ENCODE measurements around the gene SLC16A10.
"Not testable (repeated sequence)": the region's sequence is repeated elsewhere in the genome, so short reads cannot be mapped to it uniquely, and the experiment has no call there.

The SLC16A10 gene

GRCh38 chr6:111192911-111193555 lies 105.7 kb downstream of the SLC16A10 start:
- Mint-ChIP-seq H3K36me3 (ENCODE audit: low read depth) (no peaks in the 10 kb centered on the region), H3K9me3 (peaks cover 12% of the 10 kb centered on the region)
- no peak for DNase-seq (ENCODE audit: low spot score)

GRCh38 chr6:111195656-111196055 lies 108.4 kb downstream of the SLC16A10 start:
- H3K4me3 Mint-ChIP-seq: no peak overlapping the region
- H3K27me3 Mint-ChIP-seq (ENCODE audit: low read depth): no peaks in the 10 kb centered on the region
- H3K27ac Mint-ChIP-seq: no peak overlapping the region
- no peak for DNase-seq (ENCODE audit: low spot score)
- no peaks in the 10 kb centered on the region for H3K36me3 Mint-ChIP-seq (ENCODE audit: low read depth)
- peaks cover 2% of the 10 kb centered on the region for H3K4me1 Mint-ChIP-seq (ENCODE audit: low read depth)
- peaks cover 12% of the 10 kb centered on the region for H3K9me3 Mint-ChIP-seq

More at GRCh38 chr6:111192911-111193555, 105.7 kb downstream of the SLC16A10 start:
- no peak overlapping the region for H3K4me3 Mint-ChIP-seq
- no peaks in the 10 kb centered on the region for H3K27me3 Mint-ChIP-seq (ENCODE audit: low read depth)
- no peaks in the 10 kb centered on the region for H3K4me1 Mint-ChIP-seq (ENCODE audit: low read depth)
- H3K27ac Mint-ChIP-seq: no peak overlapping the region

- Mint-ChIP-seq H3K4me1 (ENCODE audit: low read depth) (peaks cover 7% of the 10 kb centered on the region), H3K4me3 (no peak overlapping the region), H3K36me3 (ENCODE audit: low read depth) (no peaks in the 10 kb centered on the region), H3K9me3 (no peaks in the 10 kb centered on the region), H3K27ac (no peak overlapping the region), H3K27me3 (ENCODE audit: low read depth) (no peaks in the 10 kb centered on the region)
- no peak for DNase-seq (ENCODE audit: low spot score)
Observed at GRCh38 chr6:111198841-111199240, 111.5 kb downstream of the SLC16A10 start.

GRCh38 chr6:111199935-111200334 lies 112.6 kb downstream of the SLC16A10 start:
- no peak overlapping the region for H3K4me3 Mint-ChIP-seq
- no peaks in the 10 kb centered on the region for H3K9me3 Mint-ChIP-seq
- H3K27me3 Mint-ChIP-seq (ENCODE audit: low read depth): no peaks in the 10 kb centered on the region
- no peaks in the 10 kb centered on the region for H3K36me3 Mint-ChIP-seq (ENCODE audit: low read depth)
- H3K27ac Mint-ChIP-seq: no peak overlapping the region
- H3K4me1 Mint-ChIP-seq (ENCODE audit: low read depth): peaks cover 7% of the 10 kb centered on the region
- DNase-seq (ENCODE audit: low spot score): no peak

- H3K4me3 Mint-ChIP-seq: no peak overlapping the region
Observed at GRCh38 chr6:111200350-111201243, 113.3 kb downstream of the SLC16A10 start.

GRCh38 chr6:111201244-111201554 lies 113.9 kb downstream of the SLC16A10 start:
- H3K4me3 Mint-ChIP-seq: no peak overlapping the region
- peaks cover 7% of the 10 kb centered on the region for H3K4me1 Mint-ChIP-seq (ENCODE audit: low read depth)
- H3K36me3 Mint-ChIP-seq (ENCODE audit: low read depth): no peaks in the 10 kb centered on the region
- no peaks in the 10 kb centered on the region for H3K27me3 Mint-ChIP-seq (ENCODE audit: low read depth)
- no peak for DNase-seq (ENCODE audit: low spot score)
- H3K27ac Mint-ChIP-seq: no peak overlapping the region
- no peaks in the 10 kb centered on the region for H3K9me3 Mint-ChIP-seq

More at GRCh38 chr6:111200350-111201243, 113.3 kb downstream of the SLC16A10 start:
- H3K4me1 Mint-ChIP-seq (ENCODE audit: low read depth): peaks cover 7% of the 10 kb centered on the region
- H3K36me3 Mint-ChIP-seq (ENCODE audit: low read depth): no peaks in the 10 kb centered on the region
- no peaks in the 10 kb centered on the region for H3K27me3 Mint-ChIP-seq (ENCODE audit: low read depth)
- no peak for DNase-seq (ENCODE audit: low spot score)
- no peak overlapping the region for H3K27ac Mint-ChIP-seq
- no peaks in the 10 kb centered on the region for H3K9me3 Mint-ChIP-seq

- H3K27me3 Mint-ChIP-seq (ENCODE audit: low read depth): no peaks in the 10 kb centered on the region
- no peaks in the 10 kb centered on the region for H3K9me3 Mint-ChIP-seq
- no peak overlapping the region for H3K4me3 Mint-ChIP-seq
- peaks cover 7% of the 10 kb centered on the region for H3K4me1 Mint-ChIP-seq (ENCODE audit: low read depth)
- no peaks in the 10 kb centered on the region for H3K36me3 Mint-ChIP-seq (ENCODE audit: low read depth)
- DNase-seq (ENCODE audit: low spot score): no peak
- no peak overlapping the region for H3K27ac Mint-ChIP-seq
Observed at GRCh38 chr6:111201764-111202163, 114.5 kb downstream of the SLC16A10 start.

- H3K27me3 Mint-ChIP-seq (ENCODE audit: low read depth); H3K27ac Mint-ChIP-seq; H3K36me3 Mint-ChIP-seq (ENCODE audit: low read depth); H3K9me3 Mint-ChIP-seq; H3K4me1 Mint-ChIP-seq (ENCODE audit: low read depth); DNase-seq (ENCODE audit: low spot score); H3K4me3 Mint-ChIP-seq: not testable (repeated sequence)
Observed at GRCh38 chr6:111203539-111203938, 116.2 kb downstream of the SLC16A10 start.

GRCh38 chr6:111204305-111204704 lies 117.0 kb downstream of the SLC16A10 start:
- no peak overlapping the region for H3K4me3 Mint-ChIP-seq
- H3K27me3 Mint-ChIP-seq (ENCODE audit: low read depth): peaks cover 3% of the 10 kb centered on the region
- peaks cover 7% of the 10 kb centered on the region for H3K4me1 Mint-ChIP-seq (ENCODE audit: low read depth)
- no peak overlapping the region for H3K27ac Mint-ChIP-seq
- no peaks in the 10 kb centered on the region for H3K9me3 Mint-ChIP-seq
- no peak for DNase-seq (ENCODE audit: low spot score)
- H3K36me3 Mint-ChIP-seq (ENCODE audit: low read depth): no peaks in the 10 kb centered on the region

- Mint-ChIP-seq H3K36me3 (ENCODE audit: low read depth) (no peaks in the 10 kb centered on the region), H3K4me3 (no peak overlapping the region), H3K9me3 (no peaks in the 10 kb centered on the region), H3K4me1 (ENCODE audit: low read depth) (peaks cover 9% of the 10 kb centered on the region), H3K27me3 (ENCODE audit: low read depth) (peaks cover 3% of the 10 kb centered on the region), H3K27ac (no peak overlapping the region)
- no peak for DNase-seq (ENCODE audit: low spot score)
Observed at GRCh38 chr6:111204881-111205280, 117.6 kb downstream of the SLC16A10 start.

GRCh38 chr6:111205502-111205901 lies 118.2 kb downstream of the SLC16A10 start:
- Mint-ChIP-seq H3K27ac (no peak overlapping the region), H3K4me1 (ENCODE audit: low read depth) (peaks cover 8% of the 10 kb centered on the region), H3K9me3 (no peaks in the 10 kb centered on the region), H3K27me3 (ENCODE audit: low read depth) (peaks cover 3% of the 10 kb centered on the region), H3K36me3 (ENCODE audit: low read depth) (no peaks in the 10 kb centered on the region), H3K4me3 (no peak overlapping the region)
- no peak for DNase-seq (ENCODE audit: low spot score)

- H3K36me3 Mint-ChIP-seq (ENCODE audit: low read depth): no peaks in the 10 kb centered on the region
- DNase-seq (ENCODE audit: low spot score): no peak
- H3K27ac Mint-ChIP-seq: no peak overlapping the region
- no peaks in the 10 kb centered on the region for H3K9me3 Mint-ChIP-seq
- H3K4me3 Mint-ChIP-seq: no peak overlapping the region
- peaks cover 3% of the 10 kb centered on the region for H3K27me3 Mint-ChIP-seq (ENCODE audit: low read depth)
- H3K4me1 Mint-ChIP-seq (ENCODE audit: low read depth): peaks cover 3% of the 10 kb centered on the region
Observed at GRCh38 chr6:111207141-111207858, 120.0 kb downstream of the SLC16A10 start.

- no peaks in the 10 kb centered on the region for H3K36me3 Mint-ChIP-seq (ENCODE audit: low read depth)
- no peak overlapping the region for H3K4me3 Mint-ChIP-seq
- H3K27ac Mint-ChIP-seq: no peak overlapping the region
- H3K9me3 Mint-ChIP-seq: no peaks in the 10 kb centered on the region
- no peak for DNase-seq (ENCODE audit: low spot score)
- H3K4me1 Mint-ChIP-seq (ENCODE audit: low read depth): peaks cover 3% of the 10 kb centered on the region
- H3K27me3 Mint-ChIP-seq (ENCODE audit: low read depth): peaks cover 3% of the 10 kb centered on the region
Observed at GRCh38 chr6:111208933-111209332, 121.6 kb downstream of the SLC16A10 start.

- H3K4me1 Mint-ChIP-seq (ENCODE audit: low read depth): peaks cover 3% of the 10 kb centered on the region
- H3K27ac Mint-ChIP-seq: no peak overlapping the region
- no peak for DNase-seq (ENCODE audit: low spot score)
- H3K4me3 Mint-ChIP-seq: no peak overlapping the region
- H3K9me3 Mint-ChIP-seq: no peaks in the 10 kb centered on the region
- H3K27me3 Mint-ChIP-seq (ENCODE audit: low read depth): peaks cover 3% of the 10 kb centered on the region
- H3K36me3 Mint-ChIP-seq (ENCODE audit: low read depth): no peaks in the 10 kb centered on the region
Observed at GRCh38 chr6:111210194-111210728, 123.0 kb downstream of the SLC16A10 start.
